ENCODE measurements around the gene FAM131A.
"Not testable (repeated sequence)": the region's sequence is repeated elsewhere in the genome, so short reads cannot be mapped to it uniquely, and the experiment has no call there.

The FAM131A gene

DNA sequence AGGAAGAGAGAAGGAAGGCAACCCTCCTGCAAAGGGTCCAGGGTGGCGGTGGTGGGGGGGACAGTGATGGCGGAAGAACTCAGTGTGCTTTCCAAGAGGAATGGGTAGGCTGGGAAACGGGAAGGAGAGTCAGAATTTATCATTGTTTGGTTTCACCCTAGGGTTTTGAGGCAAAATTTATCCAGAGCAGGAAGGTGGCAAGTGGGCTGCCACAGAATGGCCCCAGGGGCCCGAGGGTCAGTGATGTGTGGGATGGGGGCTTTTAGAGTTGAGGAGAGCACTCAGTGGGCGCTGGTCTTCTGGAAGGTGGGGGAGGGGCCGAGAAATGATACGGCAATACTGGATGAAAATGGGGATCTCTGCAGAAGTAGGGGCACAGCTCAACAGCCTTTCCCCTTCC lies 581 bp downstream of the FAM131A start:
- H3K4me3 ChIP-seq (ENCODE audit: control insufficient read depth, low read depth, low read length) = no peak overlapping the region
- DNase-seq (ENCODE audit: low read depth) = no peak
- no peak for TF ChIP-seq CTCF (IDR thresholded peaks at IDR 0.05; ENCODE audit: control insufficient read depth, insufficient read depth, low read depth, low read length, missing control alignments)

DNA sequence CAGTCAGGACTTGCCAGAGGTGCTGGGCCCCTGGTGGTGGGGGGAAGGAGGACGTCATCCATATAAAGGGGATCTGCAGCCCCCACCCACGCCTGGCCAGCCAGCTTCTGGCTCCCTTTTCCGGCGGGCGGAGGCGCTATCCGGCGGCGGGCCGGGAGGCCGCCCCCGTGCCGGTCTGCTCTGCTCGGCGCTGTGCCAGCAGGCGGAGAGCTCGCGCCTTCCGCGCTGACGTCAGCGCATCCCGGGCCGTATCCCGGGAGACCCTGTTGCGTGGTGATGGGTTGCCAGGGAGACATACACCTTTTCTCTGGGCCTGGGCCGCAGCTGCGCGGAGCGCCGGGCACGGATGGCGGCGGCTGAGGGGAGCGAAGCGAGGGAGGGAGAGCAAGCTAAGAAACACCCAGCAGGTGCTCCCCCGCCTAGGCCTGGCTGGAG lies 1.1 kb downstream of the FAM131A start:
- TF ChIP-seq CTCF (IDR thresholded peaks at IDR 0.05; ENCODE audit: control insufficient read depth, insufficient read depth, low read depth, low read length, missing control alignments) = no peak
- no peak for DNase-seq (ENCODE audit: low read depth)
- H3K4me3 ChIP-seq (ENCODE audit: control insufficient read depth, low read depth, low read length) = no peak overlapping the region

GRCh38 chr3:184339001-184339400 lies 1.6 kb downstream of the FAM131A start:
- no peak for TF ChIP-seq CTCF (IDR thresholded peaks at IDR 0.05; ENCODE audit: control insufficient read depth, insufficient read depth, low read depth, low read length, missing control alignments)
- DNase-seq (ENCODE audit: low read depth) = no peak
- no peak overlapping the region for H3K4me3 ChIP-seq (ENCODE audit: control insufficient read depth, low read depth, low read length)

- DNase-seq (ENCODE audit: low read depth); H3K4me3 ChIP-seq (ENCODE audit: control insufficient read depth, low read depth, low read length): not testable (repeated sequence)
Observed at GRCh38 chr3:184339451-184340135, 2.2 kb downstream of the FAM131A start.

DNA sequence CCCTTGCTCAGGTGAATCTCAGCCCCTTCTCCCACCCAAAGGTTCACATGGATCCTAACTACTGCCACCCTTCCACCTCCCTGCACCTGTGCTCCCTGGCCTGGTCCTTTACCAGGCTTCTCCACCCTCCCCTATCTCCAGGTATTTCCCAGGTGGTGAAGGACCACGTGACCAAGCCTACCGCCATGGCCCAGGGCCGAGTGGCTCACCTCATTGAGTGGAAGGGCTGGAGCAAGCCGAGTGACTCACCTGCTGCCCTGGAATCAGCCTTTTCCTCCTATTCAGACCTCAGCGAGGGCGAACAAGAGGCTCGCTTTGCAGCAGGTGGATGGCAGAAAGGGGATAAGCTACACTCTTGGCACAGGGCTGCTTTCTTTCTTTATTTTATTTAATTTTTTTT lies 4.5 kb downstream of the FAM131A start:
- no peak for DNase-seq (ENCODE audit: low read depth)
- TF ChIP-seq CTCF (IDR thresholded peaks at IDR 0.05; ENCODE audit: control insufficient read depth, insufficient read depth, low read depth, low read length, missing control alignments) = no peak
- no peak overlapping the region for H3K4me3 ChIP-seq (ENCODE audit: control insufficient read depth, low read depth, low read length)

DNA sequence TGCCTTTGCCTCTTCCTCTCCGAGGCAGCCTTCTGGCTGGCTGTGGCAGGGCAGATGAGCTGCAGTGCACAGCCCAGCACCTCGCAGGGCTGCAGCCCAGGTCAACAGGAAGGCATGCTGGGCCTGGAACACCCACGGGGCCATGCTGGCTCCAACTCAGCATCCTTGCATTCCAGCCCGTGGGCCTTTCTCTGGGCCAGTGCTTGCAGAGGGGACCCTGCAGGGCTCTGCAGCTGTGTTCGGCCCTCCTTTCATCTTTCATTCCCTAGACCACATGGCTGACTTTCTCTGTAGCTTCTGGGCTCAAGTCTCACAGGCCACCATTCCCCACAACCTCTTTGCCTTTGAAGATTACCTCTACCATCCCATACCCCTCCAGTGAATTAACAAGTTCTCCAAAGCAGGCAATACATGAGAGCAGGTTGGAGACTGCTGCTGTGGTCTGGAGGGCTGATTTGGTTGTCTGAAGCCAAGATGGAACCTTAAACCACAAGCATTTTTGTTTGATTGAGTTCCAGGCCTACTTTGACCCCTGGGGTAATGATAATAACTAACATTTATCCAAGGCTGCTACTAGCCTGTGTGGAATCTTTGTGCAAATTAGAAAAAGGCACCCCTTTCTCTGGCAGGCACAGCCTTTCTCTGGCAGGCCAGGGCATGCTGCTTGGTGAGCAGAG lies 5.9 kb downstream of the FAM131A start:
- DNase-seq (ENCODE audit: low read depth) = no peak
- TF ChIP-seq CTCF (IDR thresholded peaks at IDR 0.05; ENCODE audit: control insufficient read depth, insufficient read depth, low read depth, low read length, missing control alignments) = no peak
- no peak overlapping the region for H3K4me3 ChIP-seq (ENCODE audit: control insufficient read depth, low read depth, low read length)

DNA sequence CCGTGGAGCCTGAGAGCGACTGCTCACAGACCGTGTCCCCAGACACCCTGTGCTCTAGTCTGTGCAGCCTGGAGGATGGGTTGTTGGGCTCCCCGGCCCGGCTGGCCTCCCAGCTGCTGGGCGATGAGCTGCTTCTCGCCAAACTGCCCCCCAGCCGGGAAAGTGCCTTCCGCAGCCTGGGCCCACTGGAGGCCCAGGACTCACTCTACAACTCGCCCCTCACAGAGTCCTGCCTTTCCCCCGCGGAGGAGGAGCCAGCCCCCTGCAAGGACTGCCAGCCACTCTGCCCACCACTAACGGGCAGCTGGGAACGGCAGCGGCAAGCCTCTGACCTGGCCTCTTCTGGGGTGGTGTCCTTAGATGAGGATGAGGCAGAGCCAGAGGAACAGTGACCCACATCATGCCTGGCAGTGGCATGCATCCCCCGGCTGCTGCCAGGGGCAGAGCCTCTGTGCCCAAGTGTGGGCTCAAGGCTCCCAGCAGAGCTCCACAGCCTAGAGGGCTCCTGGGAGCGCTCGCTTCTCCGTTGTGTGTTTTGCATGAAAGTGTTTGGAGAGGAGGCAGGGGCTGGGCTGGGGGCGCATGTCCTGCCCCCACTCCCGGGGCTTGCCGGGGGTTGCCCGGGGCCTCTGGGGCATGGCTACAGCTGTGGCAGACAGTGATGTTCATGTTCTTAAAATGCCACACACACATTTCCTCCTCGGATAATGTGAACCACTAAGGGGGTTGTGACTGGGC lies 7.3 kb downstream of the FAM131A start:
- TF ChIP-seq CTCF (IDR thresholded peaks at IDR 0.05; ENCODE audit: control insufficient read depth, insufficient read depth, low read depth, low read length, missing control alignments) = no peak
- H3K4me3 ChIP-seq (ENCODE audit: control insufficient read depth, low read depth, low read length) = no peak overlapping the region
- no peak for DNase-seq (ENCODE audit: low read depth)
